IMR-90 (cell line): Measurements from ENCODE around the gene CERS1.

ENCODE experiments used
- MAZ ChIP-seq: IDR thresholded peaks from 2 replicates; pipeline ENCODE4 v1.6.1; 2012; ENCODE audit warnings: low read depth, mild to moderate bottlenecking, low read length, improper control_type of control experiment, moderate library complexity, borderline replicate concordance
- USF2 ChIP-seq: fragments of 150-350 bp; IDR thresholded peaks from 2 replicates; pipeline ENCODE4 v1.6.1; 2017; ENCODE audit warnings: mild to moderate bottlenecking, antibody characterized with exemption, low read length, low read depth
- TF ChIP-seq, protein P1 (sequence below): conservative IDR thresholded peaks from 2 replicates; pipeline ENCODE4 v1.5.1; 2012; ENCODE audit warnings: mild to moderate bottlenecking, low read depth, low read length, improper control_type of control experiment

GRCh38 chr19:18878858-18879578 lies 16.9 kb downstream of the CERS1 start:
- TF ChIP-seq USF2 (no peak), MAZ (no peak)
- TF ChIP-seq, protein P1, sequence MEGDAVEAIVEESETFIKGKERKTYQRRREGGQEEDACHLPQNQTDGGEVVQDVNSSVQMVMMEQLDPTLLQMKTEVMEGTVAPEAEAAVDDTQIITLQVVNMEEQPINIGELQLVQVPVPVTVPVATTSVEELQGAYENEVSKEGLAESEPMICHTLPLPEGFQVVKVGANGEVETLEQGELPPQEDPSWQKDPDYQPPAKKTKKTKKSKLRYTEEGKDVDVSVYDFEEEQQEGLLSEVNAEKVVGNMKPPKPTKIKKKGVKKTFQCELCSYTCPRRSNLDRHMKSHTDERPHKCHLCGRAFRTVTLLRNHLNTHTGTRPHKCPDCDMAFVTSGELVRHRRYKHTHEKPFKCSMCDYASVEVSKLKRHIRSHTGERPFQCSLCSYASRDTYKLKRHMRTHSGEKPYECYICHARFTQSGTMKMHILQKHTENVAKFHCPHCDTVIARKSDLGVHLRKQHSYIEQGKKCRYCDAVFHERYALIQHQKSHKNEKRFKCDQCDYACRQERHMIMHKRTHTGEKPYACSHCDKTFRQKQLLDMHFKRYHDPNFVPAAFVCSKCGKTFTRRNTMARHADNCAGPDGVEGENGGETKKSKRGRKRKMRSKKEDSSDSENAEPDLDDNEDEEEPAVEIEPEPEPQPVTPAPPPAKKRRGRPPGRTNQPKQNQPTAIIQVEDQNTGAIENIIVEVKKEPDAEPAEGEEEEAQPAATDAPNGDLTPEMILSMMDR: no peak
